ENCODE measurements around the gene SCUBE2. TPM values are rescaled to one million over a fixed set of nuclear protein-coding genes. Genes with fewer than 3 reads are reported as not detected.

Gene SCUBE2
- total and polyA plus RNA-seq, 4 donors: 2.6 to 27.6 (median 4.0) TPM

- peaks cover 0 to 1% (median 0%) of the 10 kb centered on the region in 4 donors for H3K9me3 ChIP-seq (ENCODE audit: control insufficient read depth in 4 of 4, insufficient read depth in 3 of 4, low read length in 3 of 4)
- H3K27me3 ChIP-seq (ENCODE audit: control insufficient read depth in 3 of 3, insufficient read depth in 3 of 3, low read length in 2 of 3): no peaks in the 10 kb centered on the region
- peaks cover 0 to 5% (median 0%) of the 10 kb centered on the region in 5 donors for H3K4me1 ChIP-seq (ENCODE audit: control insufficient read depth in 5 of 5, insufficient read depth in 5 of 5, low read length in 5 of 5)
- TF ChIP-seq CTCF (IDR thresholded peaks at IDR 0.05; ENCODE audit: control extremely low read depth, extremely low read depth): no peak
- 88 to 90% methylated on average over 9 of the region's 9 CpGs for WGBS, 2 donors
- H3K36me3 ChIP-seq (ENCODE audit: control insufficient read depth in 4 of 4, insufficient read depth in 4 of 4, low read length in 4 of 4): peaks cover 0 to 24% (median 11%) of the 10 kb centered on the region in 4 donors
- peak overlapping the region in 1 of 2 donors; percentile 9 for H3K9ac ChIP-seq (ENCODE audit: insufficient read depth in 1 of 2, low read length in 2 of 2)
- no peak overlapping the region for H3K27ac ChIP-seq (ENCODE audit: low read depth in 1 of 2, low read length in 1 of 2)
- H3K4me3 ChIP-seq: no peak overlapping the region
- ATAC-seq (ENCODE audit: insufficient read depth, low FRiP score) (no peak), DNase-seq (no peak)
These were observed 20.5 kb downstream of the SCUBE2 start for GRCh38 chr11:9070749-9071491.

GRCh38 chr11:9069862-9070470, 21.4 kb downstream of the SCUBE2 start:
- DNase-seq: no peak
- 85 to 92% methylated on average over 7 of the region's 7 CpGs for WGBS, 2 donors
- Histone ChIP-seq H3K9me3 (ENCODE audit: control insufficient read depth in 4 of 4, insufficient read depth in 3 of 4, low read length in 3 of 4) (no peaks in the 10 kb centered on the region), H3K4me1 (ENCODE audit: control insufficient read depth in 5 of 5, insufficient read depth in 5 of 5, low read length in 5 of 5) (no peaks in the 10 kb centered on the region), H3K27ac (ENCODE audit: low read depth in 1 of 2, low read length in 1 of 2) (no peak overlapping the region), H3K27me3 (ENCODE audit: control insufficient read depth in 3 of 3, insufficient read depth in 3 of 3, low read length in 2 of 3) (no peaks in the 10 kb centered on the region), H3K4me3 (no peak overlapping the region), H3K9ac (ENCODE audit: insufficient read depth in 1 of 2, low read length in 2 of 2) (no peak overlapping the region), H3K36me3 (ENCODE audit: control insufficient read depth in 4 of 4, insufficient read depth in 4 of 4, low read length in 4 of 4) (peaks cover 0 to 25% (median 11%) of the 10 kb centered on the region in 4 donors)
- no peak for TF ChIP-seq CTCF (IDR thresholded peaks at IDR 0.05; ENCODE audit: control extremely low read depth, extremely low read depth)
- ATAC-seq (ENCODE audit: insufficient read depth, low FRiP score): no peak

GRCh38 chr11:9069256-9069655, 22.1 kb downstream of the SCUBE2 start:
- Histone ChIP-seq H3K27ac (ENCODE audit: low read depth in 1 of 2, low read length in 1 of 2) (no peak overlapping the region), H3K4me3 (no peak overlapping the region), H3K27me3 (ENCODE audit: control insufficient read depth in 3 of 3, insufficient read depth in 3 of 3, low read length in 2 of 3) (no peaks in the 10 kb centered on the region), H3K36me3 (ENCODE audit: control insufficient read depth in 4 of 4, insufficient read depth in 4 of 4, low read length in 4 of 4) (peaks cover 0 to 23% (median 10%) of the 10 kb centered on the region in 4 donors), H3K9ac (ENCODE audit: insufficient read depth in 1 of 2, low read length in 2 of 2) (no peak overlapping the region), H3K9me3 (ENCODE audit: control insufficient read depth in 4 of 4, insufficient read depth in 3 of 4, low read length in 3 of 4) (no peaks in the 10 kb centered on the region), H3K4me1 (ENCODE audit: control insufficient read depth in 5 of 5, insufficient read depth in 5 of 5, low read length in 5 of 5) (peaks cover 0 to 5% (median 0%) of the 10 kb centered on the region in 5 donors)
- DNase-seq (no peak), ATAC-seq (ENCODE audit: insufficient read depth, low FRiP score) (no peak)
- WGBS, 2 donors: 93 to 99% methylated on average over 8 of the region's 8 CpGs
- no peak for TF ChIP-seq CTCF (IDR thresholded peaks at IDR 0.05; ENCODE audit: control extremely low read depth, extremely low read depth)
